ENCODE results near the gene SRSF12. TPM values are rescaled to one million over a fixed set of nuclear protein-coding genes. Genes with fewer than 3 reads are reported as not detected.

The SRSF12 gene
- total and polyA plus RNA-seq, 2 experiments from 2014 or later, result 5.6 to 5.7 TPM

- peak overlapping the region; percentile 87 for H3K4me3 ChIP-seq
- no peak overlapping the region for H2AFZ ChIP-seq
- peaks cover 52% of the 10 kb centered on the region for H3K79me2 ChIP-seq
- H3K36me3 ChIP-seq (replicated peaks; ENCODE audit: insufficient read depth, low read depth), result no peaks in the 10 kb centered on the region
- peaks cover 49% of the 10 kb centered on the region for H4K20me1 ChIP-seq (ENCODE audit: insufficient read depth, poor library complexity, severe bottlenecking)
- H3K27me3 ChIP-seq, result no peaks in the 10 kb centered on the region
- DNase-seq (ENCODE audit: low spot score), result peak; percentile 100
- peak overlapping the region; percentile 100 for H3K27ac ChIP-seq
- TF ChIP-seq EZH2 (IDR thresholded peaks at IDR 0.05; ENCODE audit: borderline replicate concordance) (no peak), EZH2phosphoT487 (IDR thresholded peaks at IDR 0.05; ENCODE audit: low read depth, severe bottlenecking, unreplicated experiment) (no peak), CTCF (IDR thresholded peaks at IDR 0.05; ENCODE audit: poor library complexity) (no peak)
- peaks cover 21% of the 10 kb centered on the region for H3K4me1 ChIP-seq (ENCODE audit: insufficient read depth)
- no peaks in the 10 kb centered on the region for H3K9me2 ChIP-seq (replicated peaks; ENCODE audit: insufficient read depth)
- WGBS (ENCODE audit: low lambda C conversion rate, missing lambda C conversion rate), result under 1% methylated on average over 42 of the region's 69 CpGs
- H3K9me3 ChIP-seq (ENCODE audit: low read depth), result no peaks in the 10 kb centered on the region
- peak overlapping the region; percentile 79 for H3K4me2 ChIP-seq
These were observed 36.2 kb downstream of the SRSF12 start for GRCh38 chr6:89081423-89082322.

- no peaks in the 10 kb centered on the region for H3K9me3 ChIP-seq (ENCODE audit: low read depth)
- peaks cover 50% of the 10 kb centered on the region for H3K79me2 ChIP-seq
- no peak for DNase-seq (ENCODE audit: low spot score)
- TF ChIP-seq EZH2 (IDR thresholded peaks at IDR 0.05; ENCODE audit: borderline replicate concordance) (no peak), EZH2phosphoT487 (IDR thresholded peaks at IDR 0.05; ENCODE audit: low read depth, severe bottlenecking, unreplicated experiment) (no peak), CTCF (IDR thresholded peaks at IDR 0.05; ENCODE audit: poor library complexity) (no peak)
- under 1% methylated on average over 33 of the region's 36 CpGs for WGBS (ENCODE audit: low lambda C conversion rate, missing lambda C conversion rate)
- H3K27ac ChIP-seq, result peak overlapping the region; percentile 100
- H3K9me2 ChIP-seq (replicated peaks; ENCODE audit: insufficient read depth), result no peaks in the 10 kb centered on the region
- no peak overlapping the region for H2AFZ ChIP-seq
- peaks cover 43% of the 10 kb centered on the region for H4K20me1 ChIP-seq (ENCODE audit: insufficient read depth, poor library complexity, severe bottlenecking)
- peaks cover 21% of the 10 kb centered on the region for H3K4me1 ChIP-seq (ENCODE audit: insufficient read depth)
- peak overlapping the region; percentile 39 for H3K4me2 ChIP-seq
- H3K36me3 ChIP-seq (replicated peaks; ENCODE audit: insufficient read depth, low read depth), result no peaks in the 10 kb centered on the region
- no peaks in the 10 kb centered on the region for H3K27me3 ChIP-seq
- peak overlapping the region; percentile 87 for H3K4me3 ChIP-seq
These were observed 36.8 kb downstream of the SRSF12 start for GRCh38 chr6:89081129-89081422.

GRCh38 chr6:89080281-89081128 is 37.4 kb downstream of the SRSF12 start, which contains the start of gene PNRC1:
PNRC1 (plus strand) TSS chr6:89080751; CDS start chr6:89080895, 144 bp downstream.
- Histone ChIP-seq H4K20me1 (ENCODE audit: insufficient read depth, poor library complexity, severe bottlenecking) (peaks cover 38% of the 10 kb centered on the region), H3K4me3 (peak within 1 kb of the TSS; percentile 87), H3K36me3 (replicated peaks; ENCODE audit: insufficient read depth, low read depth) (no peaks in the 10 kb centered on the region), H3K9me2 (replicated peaks; ENCODE audit: insufficient read depth) (no peaks in the 10 kb centered on the region), H3K27ac (peak within 1 kb of the TSS; percentile 100), H2AFZ (peak within 1 kb of the TSS; percentile 48), H3K9me3 (ENCODE audit: low read depth) (no peaks in the 10 kb centered on the region), H3K79me2 (peaks cover 44% of the 10 kb centered on the region), H3K4me2 (peak within 1 kb of the TSS; percentile 78), H3K4me1 (ENCODE audit: insufficient read depth) (peaks cover 21% of the 10 kb centered on the region), H3K27me3 (no peaks in the 10 kb centered on the region)
- TF ChIP-seq EZH2phosphoT487 (IDR thresholded peaks at IDR 0.05; ENCODE audit: low read depth, severe bottlenecking, unreplicated experiment) (no peak), EZH2 (IDR thresholded peaks at IDR 0.05; ENCODE audit: borderline replicate concordance) (no peak), CTCF (IDR thresholded peaks at IDR 0.05; ENCODE audit: poor library complexity) (no peak)
- peak; percentile 100 for DNase-seq (ENCODE audit: low spot score)
- under 1% methylated on average over 54 of the region's 63 CpGs for WGBS (ENCODE audit: low lambda C conversion rate, missing lambda C conversion rate)
